Keratinocyte (primary cell): ENCODE results near the gene MATN4. TPM values are rescaled to one million over a fixed set of nuclear protein-coding genes. Genes with fewer than 3 reads are reported as not detected.

Experiments
- DNase-seq: peaks from one replicate; pipeline ENCODE4 v3.0.0-alpha.2; 2011; ENCODE audit warnings: low read depth, missing footprints, low spot score
- FAIRE-seq: peaks from 2 replicates; lab custom pipeline; 2011; peaks lifted over from hg19 to GRCh38; lab: Jason Lieb, UNC
- H2AFZ ChIP-seq: 2 replicates; pipeline ENCODE4 v1.6.0; 2012; ENCODE audit warnings: low read length, control low read depth, inconsistent platforms; ENCODE audit not compliant: control insufficient read depth
- H3K27ac ChIP-seq: 2 replicates; pipeline ENCODE4 v1.5.1; 2011; ENCODE audit warnings: low read length; ENCODE audit not compliant: control insufficient read depth, insufficient read depth
- H3K27me3 ChIP-seq: 3 replicates; pipeline ENCODE4 v1.6.0; 2011; ENCODE audit warnings: low read length; ENCODE audit not compliant: control insufficient read depth, insufficient read depth; ENCODE audit errors: extremely low read depth
- H3K36me3 ChIP-seq, 2 experiments: 2 replicates in 1 of 2; 3 replicates in 1 of 2; pipeline ENCODE4 v1.5.1; 2011; ENCODE audit warnings: low read length in 2 of 2, mild to moderate bottlenecking in 1 of 2; ENCODE audit not compliant: control insufficient read depth in 2 of 2, insufficient read depth in 2 of 2; ENCODE audit errors: extremely low read depth in 1 of 2
- H3K4me1 ChIP-seq: 3 replicates; pipeline ENCODE4 v1.5.1; 2011; ENCODE audit warnings: low read length; ENCODE audit not compliant: control insufficient read depth, insufficient read depth; ENCODE audit errors: extremely low read depth
- H3K4me2 ChIP-seq: 3 replicates; pipeline ENCODE4 v1.6.0; 2011; ENCODE audit warnings: low read depth, low read length; ENCODE audit not compliant: control insufficient read depth, insufficient read depth; ENCODE audit errors: extremely low read depth
- H3K4me3 ChIP-seq, 3 experiments: fragments of 200-600 bp in 1 of 3; sonication (generic) in 1 of 3; 2 replicates in 2 of 3; 3 replicates in 1 of 3; pipeline ENCODE4 v1.5.1; 2011 to 2016; ENCODE audit warnings: low read length in 3 of 3, mild to moderate bottlenecking in 3 of 3, control low read depth in 2 of 3, inconsistent platforms in 1 of 3, low read depth in 1 of 3, mixed read lengths in 1 of 3, mixed run types in 1 of 3, moderate library complexity in 1 of 3; ENCODE audit not compliant: control insufficient read depth in 2 of 3, insufficient read depth in 2 of 3; ENCODE audit errors: extremely low read depth in 1 of 3
- H3K79me2 ChIP-seq: 2 replicates; pipeline ENCODE4 v1.6.0; 2012; ENCODE audit warnings: low read length; ENCODE audit not compliant: control insufficient read depth, insufficient read depth
- H3K9ac ChIP-seq: 3 replicates; pipeline ENCODE4 v1.6.0; 2011; ENCODE audit warnings: low read length; ENCODE audit not compliant: control insufficient read depth, insufficient read depth; ENCODE audit errors: extremely low read depth
- H3K9me1 ChIP-seq: 3 replicates; pipeline ENCODE4 v1.6.0; 2011; ENCODE audit warnings: low read length; ENCODE audit not compliant: control insufficient read depth, insufficient read depth; ENCODE audit errors: extremely low read depth
- H3K9me3 ChIP-seq: 2 replicates; pipeline ENCODE4 v1.5.1; 2012; ENCODE audit warnings: low read depth, low read length; ENCODE audit not compliant: control insufficient read depth
- H4K20me1 ChIP-seq: 3 replicates; pipeline ENCODE4 v1.6.0; 2011; ENCODE audit warnings: low read length; ENCODE audit not compliant: control insufficient read depth, insufficient read depth; ENCODE audit errors: extremely low read depth
- CTCF ChIP-seq, 3 experiments: IDR thresholded peaks in 1 of 3; conservative IDR thresholded peaks in 1 of 3; optimal IDR thresholded peaks in 1 of 3; 2 replicates in 2 of 3; 3 replicates in 1 of 3; pipeline versions ENCODE3 to v1.5.1; 2011; ENCODE audit warnings: low read length in 3 of 3, mild to moderate bottlenecking in 3 of 3, moderate library complexity in 2 of 3, control low read depth in 1 of 3, inconsistent platforms in 1 of 3; ENCODE audit not compliant: insufficient read depth in 2 of 3; ENCODE audit errors: extremely low read depth in 1 of 3
- EZH2 ChIP-seq: IDR thresholded peaks from one replicate; pipeline ENCODE4 v1.6.1; 2012; ENCODE audit warnings: inconsistent platforms, mild to moderate bottlenecking, low read length, moderate library complexity
- dilution Hi-C: fragments of 300-500 bp; cut with MboI; formaldehyde crosslinking; loops from one replicate; pipeline ENCODE4 v1.7.0; 2020; ENCODE audit warnings: low sequenced_read_pairs; ENCODE audit not compliant: extremely low pct_ligation_motif_present
- polyA plus RNA-seq, 5 experiments: library from polyadenylated mRNA; depleted of rRNA in 3 of 5; stranded (reverse) in 3 of 5; stranded (forward) in 1 of 5; unstranded in 1 of 5; fragments of >200 nt; gene quantifications; 1 replicate in 1 of 5; 2 replicates in 3 of 5; 3 replicates in 1 of 5; pipeline versions ENCODE4 v1.2.1 to v1.2.3, GENCODE V29; 2011 to 2012; ENCODE audit warnings: missing spikeins in 2 of 5, low read depth in 1 of 5, low replicate concordance in 1 of 5

Gene MATN4
- polyA plus RNA-seq, 1 donor (not counting 4 experiments of a cell fraction or from before 2014, with no cell fraction given) = not detected

GRCh38 chr20:45299786-45300185 is 8.3 kb downstream of the MATN4 start:
- Histone ChIP-seq H3K9me3 (no peaks in the 10 kb centered on the region), H3K27me3 (no peaks in the 10 kb centered on the region), H4K20me1 (no peaks in the 10 kb centered on the region), H3K4me2 (no peak overlapping the region), H3K27ac (no peak overlapping the region), H3K4me3 (no peak overlapping the region), H3K4me1 (no peaks in the 10 kb centered on the region), H3K9ac (no peak overlapping the region), H2AFZ (no peak overlapping the region), H3K36me3 (no peaks in the 10 kb centered on the region), H3K9me1 (no peaks in the 10 kb centered on the region), H3K79me2 (no peaks in the 10 kb centered on the region)
- FAIRE-seq (no peak), DNase-seq (no peak)
- TF ChIP-seq EZH2 (no peak), CTCF (optimal IDR thresholded peaks at IDR 0.05 in 1 of 3, IDR thresholded peaks at IDR 0.05 in 1 of 3, conservative IDR thresholded peaks at IDR 0.05 in 1 of 3; ENCODE audit: extremely low read depth in 1 of 3, insufficient read depth in 2 of 3, low read length in 3 of 3) (no peak)
- dilution Hi-C loops = no loop called here

GRCh38 chr20:45297786-45298497 is 10.2 kb downstream of the MATN4 start:
- Histone ChIP-seq H4K20me1 (no peaks in the 10 kb centered on the region), H3K9ac (no peak overlapping the region), H3K36me3 (no peaks in the 10 kb centered on the region), H3K4me2 (no peak overlapping the region), H3K4me1 (peaks cover 3% of the 10 kb centered on the region), H3K9me1 (no peaks in the 10 kb centered on the region), H2AFZ (no peak overlapping the region), H3K27me3 (peaks cover 2% of the 10 kb centered on the region), H3K79me2 (no peaks in the 10 kb centered on the region), H3K27ac (no peak overlapping the region), H3K9me3 (no peaks in the 10 kb centered on the region), H3K4me3 (no peak overlapping the region)
- TF ChIP-seq CTCF (optimal IDR thresholded peaks at IDR 0.05 in 1 of 3, IDR thresholded peaks at IDR 0.05 in 1 of 3, conservative IDR thresholded peaks at IDR 0.05 in 1 of 3; ENCODE audit: extremely low read depth in 1 of 3, insufficient read depth in 2 of 3, low read length in 3 of 3) = no peak
- no peak for TF ChIP-seq EZH2
- no peak for DNase-seq
- dilution Hi-C loops = no loop called here
- FAIRE-seq = no peak
